A204.1 (cell line): ENCODE data around the gene C9orf57.
"Not testable (repeated sequence)": the region's sequence is repeated elsewhere in the genome, so short reads cannot be mapped to it uniquely, and the experiment has no call there.

Experiments used
- FAIRE-seq: peaks from 2 replicates; lab custom pipeline; 2012; peaks lifted over from hg19 to GRCh38; lab: Jason Lieb, UNC

Gene C9orf57

GRCh38 chr9:72060513-72060912, at the start of gene C9orf57:
Gene C9orf57 (minus strand): TSS chr9:72060613. CDS start chr9:72059331, 1,282 bp downstream.
- no peak for FAIRE-seq

- no peak for FAIRE-seq
These were observed 42.1 kb upstream of the C9orf57 start for GRCh38 chr9:72102520-72102919.

GRCh38 chr9:72095520-72095919, 35.1 kb upstream of the C9orf57 start:
- FAIRE-seq, result not testable (repeated sequence)

- FAIRE-seq, result no peak
These were observed 32.4 kb upstream of the C9orf57 start for GRCh38 chr9:72092820-72093219.

- no peak for FAIRE-seq
These were observed 29.2 kb upstream of the C9orf57 start for GRCh38 chr9:72089451-72090130.

- FAIRE-seq, result no peak
These were observed 22.1 kb upstream of the C9orf57 start for GRCh38 chr9:72082536-72082935.

GRCh38 chr9:72074666-72075065, 14.3 kb upstream of the C9orf57 start:
- FAIRE-seq, result not testable (repeated sequence)

GRCh38 chr9:72065076-72065475, 4.7 kb upstream of the C9orf57 start:
- FAIRE-seq, result no peak

- FAIRE-seq, result no peak
These were observed 8.3 kb downstream of the C9orf57 start for GRCh38 chr9:72052122-72052521.

- FAIRE-seq, result no peak
These were observed 11.6 kb downstream of the C9orf57 start for GRCh38 chr9:72048850-72049249.

- FAIRE-seq, result no peak
These were observed 13.6 kb downstream of the C9orf57 start for GRCh38 chr9:72046630-72047456.

GRCh38 chr9:72044095-72044494, 16.3 kb downstream of the C9orf57 start:
- FAIRE-seq, result no peak

- FAIRE-seq, result no peak
These were observed 16.8 kb downstream of the C9orf57 start for GRCh38 chr9:72043576-72043975.

- FAIRE-seq, result no peak
These were observed 17.5 kb downstream of the C9orf57 start for GRCh38 chr9:72042928-72043327.

- no peak for FAIRE-seq
These were observed 18.6 kb downstream of the C9orf57 start for GRCh38 chr9:72041775-72042194.

GRCh38 chr9:72041369-72041768, 19.0 kb downstream of the C9orf57 start:
- FAIRE-seq, result no peak

GRCh38 chr9:72039532-72039931, 20.9 kb downstream of the C9orf57 start:
- FAIRE-seq, result no peak

GRCh38 chr9:72038890-72039410, 21.5 kb downstream of the C9orf57 start:
- peak; percentile 21 for FAIRE-seq

- no peak for FAIRE-seq
These were observed 22.0 kb downstream of the C9orf57 start for GRCh38 chr9:72038408-72038807.

- FAIRE-seq, result no peak
These were observed 22.8 kb downstream of the C9orf57 start for GRCh38 chr9:72037571-72037970.

- FAIRE-seq, result no peak
These were observed 29.6 kb downstream of the C9orf57 start for GRCh38 chr9:72030767-72031166.

GRCh38 chr9:72029986-72030385, 30.4 kb downstream of the C9orf57 start:
- no peak for FAIRE-seq

GRCh38 chr9:72025906-72026305, 34.5 kb downstream of the C9orf57 start:
- no peak for FAIRE-seq
